Endothelial cell of hepatic sinusoid (primary cell): ENCODE measurements around the gene TSEN15.
"Not testable (repeated sequence)": the region's sequence is repeated elsewhere in the genome, so short reads cannot be mapped to it uniquely, and the experiment has no call there.

Experiments used
- in situ Hi-C: cut with HindIII; loops from 2 replicates; pipeline ENCODE4 v1.10.0; 2017; ENCODE audit warnings: low sequenced_read_pairs

Gene TSEN15

GRCh38 chr1:184093071-184093470 lies 41.5 kb downstream of the TSEN15 start:
- in situ Hi-C loops: no loop called here

DNA sequence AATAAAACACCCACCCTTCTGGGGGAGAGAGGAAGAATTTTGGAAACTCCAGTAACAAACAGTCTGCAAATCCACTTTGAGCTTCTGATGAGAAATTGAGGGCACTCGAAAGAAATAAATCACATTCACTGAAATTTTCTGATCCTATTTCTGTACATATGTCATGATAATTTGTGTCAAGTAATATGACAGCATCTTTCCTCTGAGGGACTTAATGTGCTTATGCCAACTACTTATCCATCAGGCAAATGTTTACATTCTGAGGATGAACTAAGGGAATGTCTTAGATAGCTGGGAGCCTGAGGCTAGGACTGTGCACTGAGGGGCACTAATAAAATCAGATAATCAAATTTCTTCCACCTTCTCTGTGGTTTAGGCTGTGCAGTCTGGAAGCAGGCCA lies 44.5 kb downstream of the TSEN15 start:
- in situ Hi-C loops: no loop called here

- in situ Hi-C loops: not testable (repeated sequence)
Observed at GRCh38 chr1:184096580-184096979, 45.0 kb downstream of the TSEN15 start.

DNA sequence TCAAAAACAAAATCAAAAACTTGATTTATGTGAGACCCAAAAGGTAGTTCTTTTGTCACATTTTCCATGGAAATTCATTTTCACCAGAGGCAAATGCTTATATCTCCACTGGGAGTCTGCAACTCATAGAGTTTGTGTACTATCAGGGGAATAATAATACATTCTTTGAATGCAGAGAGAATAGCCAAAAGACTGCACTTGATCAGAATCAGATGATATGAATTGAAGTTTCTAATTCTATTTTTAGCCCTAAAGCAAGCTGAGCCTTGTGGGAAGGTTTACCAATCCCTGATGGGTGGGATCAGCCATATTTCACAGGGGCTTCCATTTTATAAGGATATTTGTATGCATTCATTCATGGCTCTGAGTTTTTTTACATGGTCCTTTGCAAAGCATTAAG lies 49.6 kb downstream of the TSEN15 start:
- in situ Hi-C loops: loop anchor here (5.0 kb wide), 1 partner anchor 41 kb away; no protein-coding TSS in a partner anchor

GRCh38 chr1:184101571-184101970 lies 50.0 kb downstream of the TSEN15 start:
- in situ Hi-C loops: loop anchor here (5.0 kb wide), 1 partner anchor 41 kb away; no protein-coding TSS in a partner anchor

DNA sequence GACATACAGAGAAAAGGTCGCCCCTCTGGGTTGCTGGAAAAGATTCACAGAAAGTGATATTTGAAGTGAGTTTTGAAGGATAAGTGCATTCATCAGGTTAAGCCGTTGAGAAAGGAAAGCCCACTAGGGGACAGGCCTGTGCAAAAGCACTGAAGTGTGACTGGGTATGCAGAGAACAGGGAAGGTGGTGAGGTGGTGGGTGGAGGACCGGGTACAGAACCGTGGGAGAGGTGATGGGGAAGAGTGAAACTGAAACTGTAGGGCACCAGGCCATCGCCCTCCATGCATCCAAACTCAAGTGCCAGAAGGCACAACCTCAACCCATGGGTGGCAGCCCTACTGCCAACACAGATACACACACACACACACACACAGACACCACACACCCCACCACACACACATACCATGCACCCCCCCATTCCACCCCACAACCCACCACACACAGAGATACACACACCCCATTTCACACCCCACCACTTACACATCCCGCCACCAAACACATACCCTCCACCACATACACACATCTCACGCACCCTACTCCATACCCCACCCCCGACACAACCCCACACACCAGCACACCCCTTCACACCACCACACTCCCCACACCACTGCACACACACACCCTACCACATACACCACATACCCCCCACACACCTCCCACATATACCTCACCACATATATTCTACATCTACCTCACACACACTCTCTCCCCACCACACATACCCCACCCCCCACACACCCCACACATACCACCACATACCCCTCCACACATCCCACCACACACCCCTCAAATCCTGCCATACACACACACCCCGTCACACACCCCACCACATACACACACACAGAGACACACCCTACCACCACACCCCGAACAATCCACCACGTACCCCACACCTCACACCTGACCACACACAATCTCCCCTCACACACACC lies 59.0 kb downstream of the TSEN15 start:
- in situ Hi-C loops: no loop called here

DNA sequence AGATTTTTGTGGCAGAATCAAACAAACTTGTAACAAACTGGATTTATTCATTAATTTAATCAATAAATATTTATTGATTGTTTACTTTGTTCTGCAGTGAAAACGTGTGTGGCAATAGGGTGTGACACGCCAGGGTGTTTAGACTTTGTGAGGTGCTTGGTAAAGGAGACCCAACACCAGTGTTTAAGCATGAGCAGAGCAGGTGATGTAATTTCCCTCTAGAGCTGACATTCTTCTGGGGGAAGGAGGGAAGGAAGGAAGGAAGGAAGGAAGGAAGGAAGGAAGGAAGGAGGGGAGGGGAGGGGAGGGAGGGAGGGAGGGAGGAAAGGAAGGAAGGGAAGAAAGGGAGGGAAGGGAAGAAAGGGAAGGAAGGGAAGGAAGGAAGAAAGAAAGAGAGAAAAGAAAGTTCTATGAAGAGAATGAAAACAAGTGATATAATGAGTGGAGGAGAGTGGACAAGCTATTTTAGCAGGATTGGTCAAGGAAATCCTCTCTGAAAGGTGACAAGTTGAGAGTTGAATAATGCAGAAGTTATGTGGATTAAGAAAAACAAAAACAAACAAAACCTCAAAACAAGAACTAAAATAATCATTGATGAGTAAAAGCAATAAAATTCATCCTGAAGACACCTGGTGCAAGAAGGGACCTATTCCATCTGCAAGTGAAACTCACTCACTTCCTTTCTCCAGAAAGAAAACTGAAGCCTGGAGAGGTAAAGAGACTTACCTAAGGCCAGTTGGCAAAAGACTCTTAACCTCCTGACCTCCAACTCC lies 60.8 kb downstream of the TSEN15 start:
- in situ Hi-C loops: no loop called here

DNA sequence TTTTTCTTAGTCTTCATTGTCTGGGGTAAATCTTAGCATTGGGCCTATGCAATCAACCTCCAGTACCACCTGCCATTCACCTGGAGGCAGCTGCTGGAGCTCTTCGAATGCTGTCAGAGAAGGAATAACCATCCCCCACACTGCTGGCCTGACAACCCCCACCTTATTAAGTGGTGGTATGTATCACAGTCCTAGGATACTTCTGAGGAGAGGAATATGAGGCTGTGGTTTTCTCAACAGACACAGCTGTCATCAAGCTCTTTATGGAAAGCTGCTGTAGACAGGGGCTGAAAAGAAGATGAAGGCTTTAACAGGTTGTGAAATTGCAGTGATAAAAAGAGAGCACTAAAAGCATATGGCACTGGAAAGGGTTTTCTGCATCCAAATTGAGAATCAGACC lies 61.7 kb downstream of the TSEN15 start:
- in situ Hi-C loops: no loop called here

DNA sequence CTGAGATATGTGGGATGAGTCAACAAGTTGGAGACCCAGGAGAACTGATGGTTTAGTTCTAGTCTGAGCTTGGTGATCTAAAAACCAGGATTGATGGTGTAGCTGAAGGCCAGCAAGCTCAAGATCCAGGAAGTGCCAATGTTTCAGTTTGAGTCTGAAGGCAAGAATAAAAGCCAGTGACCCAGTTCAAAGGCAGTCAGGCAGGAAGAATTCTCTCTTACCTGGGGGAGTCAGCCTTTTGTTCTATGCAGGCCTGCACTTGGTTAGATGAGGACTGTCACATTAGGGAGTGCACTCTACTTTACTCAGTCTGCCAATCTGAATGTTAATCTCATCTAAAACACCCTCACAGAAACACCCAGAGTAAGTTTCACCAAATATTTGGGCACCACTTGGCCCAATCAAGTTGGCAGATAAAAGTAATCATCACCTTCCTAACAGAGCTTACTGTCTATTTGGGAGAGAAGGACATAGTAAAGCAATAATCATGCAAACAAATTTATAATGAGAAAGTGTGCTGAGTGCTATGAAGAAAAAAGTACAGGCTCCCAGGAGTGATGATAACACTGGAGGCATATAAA lies 63.4 kb downstream of the TSEN15 start:
- in situ Hi-C loops: no loop called here

DNA sequence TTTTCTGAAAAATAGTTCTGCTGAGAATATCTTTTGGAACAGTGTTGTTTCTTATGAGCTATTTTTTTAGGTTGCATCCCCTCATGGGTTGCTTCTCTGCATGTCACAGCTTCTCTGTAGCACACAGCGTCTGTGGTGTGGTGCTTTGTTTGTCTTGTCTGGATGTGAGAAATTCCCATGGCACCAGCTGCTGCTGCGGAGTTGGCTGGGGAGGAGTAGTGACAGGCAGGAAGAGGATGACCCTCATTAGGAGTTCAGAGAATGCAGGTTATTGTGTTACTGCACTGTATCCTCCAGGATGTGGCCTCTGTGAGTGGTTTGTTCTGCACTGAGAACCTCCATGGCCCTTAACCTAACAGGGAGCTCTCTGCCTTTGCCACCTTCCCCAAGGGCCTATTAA lies 64.8 kb downstream of the TSEN15 start:
- in situ Hi-C loops: no loop called here

- in situ Hi-C loops: no loop called here
Observed at GRCh38 chr1:184118046-184118445, 66.5 kb downstream of the TSEN15 start.
